ENCODE data around the gene BCAP29. TPM values are rescaled to one million over a fixed set of nuclear protein-coding genes. Genes with fewer than 3 reads are reported as not detected.

Gene BCAP29
- total and polyA plus RNA-seq, 2 of the 8 experiments (the other 6 are each of a cell fraction or from before 2014, with no cell fraction given) = 6.8 to 18.1 TPM

GRCh38 chr7:107613439-107613838, 33.4 kb downstream of the BCAP29 start:
- no peaks in the 10 kb centered on the region for H4K20me1 ChIP-seq (replicated peaks in 1 of 2; ENCODE audit: control insufficient read depth in 1 of 2, insufficient read depth in 2 of 2, low read length in 2 of 2)
- no peak overlapping the region for H3K4ac ChIP-seq (replicated peaks; ENCODE audit: insufficient read length, low read depth, low read length)
- H3K14ac ChIP-seq (ENCODE audit: insufficient read length) = no peak overlapping the region
- no peak overlapping the region for H3K4me3 ChIP-seq (ENCODE audit: extremely low read depth in 1 of 4, insufficient read depth in 2 of 4, low read depth in 3 of 4, low read length in 4 of 4)
- no peak overlapping the region for H3K4me2 ChIP-seq (ENCODE audit: insufficient read depth in 1 of 2, low read depth in 2 of 2, low read length in 2 of 2)
- no peak overlapping the region for H3K18ac ChIP-seq (ENCODE audit: extremely low read depth, low read length)
- no peaks in the 10 kb centered on the region for H3K9me3 ChIP-seq (ENCODE audit: insufficient read depth in 2 of 2, low read depth in 1 of 2, low read length in 1 of 2)
- H2AK5ac ChIP-seq (ENCODE audit: low read depth, low read length) = no peak overlapping the region
- H4K91ac ChIP-seq (replicated peaks; ENCODE audit: insufficient read length, low read length) = no peak overlapping the region
- FAIRE-seq (no peak), DNase-seq (ENCODE audit: low read depth in 1 of 2, low spot score in 2 of 2) (no peak)
- no peak overlapping the region for H3K27ac ChIP-seq (ENCODE audit: low read depth, low read length)
- H3K23ac ChIP-seq (ENCODE audit: insufficient read length) = no peak overlapping the region
- H3K27me3 ChIP-seq (replicated peaks in 1 of 4; ENCODE audit: control insufficient read depth in 3 of 4, extremely low read depth in 1 of 4, insufficient read depth in 3 of 4, low read length in 3 of 4) = no peaks in the 10 kb centered on the region
- no peaks in the 10 kb centered on the region for H3K79me2 ChIP-seq (ENCODE audit: control insufficient read depth in 1 of 2, insufficient read depth in 2 of 2, low read length in 2 of 2)
- no peak overlapping the region for H3K56ac ChIP-seq (replicated peaks; ENCODE audit: insufficient read length, low read depth, low read length)
- no peak overlapping the region for H3K9ac ChIP-seq (replicated peaks in 1 of 4; ENCODE audit: extremely low read depth in 1 of 4, low read depth in 3 of 4, low read length in 3 of 4)
- H3K36me3 ChIP-seq (ENCODE audit: control insufficient read depth in 2 of 4, insufficient read depth in 4 of 4, low read length in 3 of 4) = no peaks in the 10 kb centered on the region; a peak in 1 of 8 replicates
- 74% methylated on average over 1 of the region's 1 CpG; no CpG with 5 or more reads in 1 of the 2 experiments for WGBS, 2 experiments (ENCODE audit: extremely low coverage in 1 of 2, insufficient coverage in 1 of 2, insufficient read length in 1 of 2, insufficient replicate concordance in 2 of 2, low coverage in 1 of 2, low lambda C conversion rate in 2 of 2, missing lambda C conversion rate in 1 of 2)
- no peak overlapping the region for H2BK15ac ChIP-seq (ENCODE audit: low read length)
- ChIA-PET POLR2A (ENCODE audit: partially characterized antibody) (no interaction called here), CTCF (ENCODE audit: partially characterized antibody) (no interaction called here)
- H2BK12ac ChIP-seq (ENCODE audit: low read depth, low read length) = no peak overlapping the region
- no peak overlapping the region for H4K8ac ChIP-seq (ENCODE audit: extremely low read depth, insufficient read depth, low read length)
- no peaks in the 10 kb centered on the region for H3K23me2 ChIP-seq (ENCODE audit: low read depth, low read length)
- H2BK20ac ChIP-seq (ENCODE audit: low read length) = no peak overlapping the region
- H2BK120ac ChIP-seq (replicated peaks; ENCODE audit: low read depth, low read length) = no peak overlapping the region
- no peak overlapping the region for H2AFZ ChIP-seq (ENCODE audit: low read length)
- no peak overlapping the region for H4K5ac ChIP-seq (ENCODE audit: insufficient read length, low read depth, low read length)
- no peak overlapping the region for H2BK5ac ChIP-seq (ENCODE audit: low read depth, low read length)
- H3K79me1 ChIP-seq (ENCODE audit: low read depth, low read length) = no peaks in the 10 kb centered on the region
- H3K4me1 ChIP-seq (replicated peaks in 1 of 4; ENCODE audit: control insufficient read depth in 3 of 4, insufficient read depth in 4 of 4, low read length in 3 of 4) = no peaks in the 10 kb centered on the region
- no peak for TF ChIP-seq TEAD4 (IDR thresholded peaks at IDR 0.05; ENCODE audit: low read depth, low read length)
- no peak for TF ChIP-seq GABPA (IDR thresholded peaks at IDR 0.05; ENCODE audit: borderline replicate concordance, insufficient read depth, low read length)
- TF ChIP-seq RXRA (IDR thresholded peaks at IDR 0.05; ENCODE audit: insufficient read depth, low read depth, low read length) = no peak
- no peak for TF ChIP-seq POU5F1 (IDR thresholded peaks at IDR 0.05; ENCODE audit: low read depth, low read length)
- no peak for TF ChIP-seq ASH2L (IDR thresholded peaks at IDR 0.05; ENCODE audit: low read length)
- no peak for TF ChIP-seq TAF1 (IDR thresholded peaks at IDR 0.05; ENCODE audit: low read depth, low read length)
- TF ChIP-seq KDM1A (IDR thresholded peaks at IDR 0.05; ENCODE audit: borderline replicate concordance, low read length) = no peak
- TF ChIP-seq ZNF274 (IDR thresholded peaks at IDR 0.05; ENCODE audit: borderline replicate concordance, extremely low read depth, low read length) = no peak
- TF ChIP-seq TBP (IDR thresholded peaks at IDR 0.05; ENCODE audit: low read depth, low read length) = no peak
- no peak for TF ChIP-seq GTF2F1 (IDR thresholded peaks at IDR 0.05; ENCODE audit: borderline replicate concordance, low read depth, low read length)
- no peak for TF ChIP-seq RAD21 (IDR thresholded peaks at IDR 0.05 in 1 of 2, conservative IDR thresholded peaks at IDR 0.05 in 1 of 2; ENCODE audit: low read depth in 2 of 2, low read length in 2 of 2)
- TF ChIP-seq RNF2 (IDR thresholded peaks at IDR 0.05; ENCODE audit: borderline replicate concordance, low read depth, low read length, missing control alignments, poor library complexity, severe bottlenecking) = no peak
- no peak for TF ChIP-seq SP1 (IDR thresholded peaks at IDR 0.05; ENCODE audit: low read depth, low read length)
- no peak for TF ChIP-seq EZH2 (IDR thresholded peaks at IDR 0.05; ENCODE audit: low read depth, low read length, severe bottlenecking)

Measured in H1 (cell line).